GM19351 (cell line): ENCODE measurements around the gene TMEM250.
"Not testable (repeated sequence)": the region's sequence is repeated elsewhere in the genome, so short reads cannot be mapped to it uniquely, and the experiment has no call there.

Experiments
- ATAC-seq: cut with Tn5 transposase; IDR thresholded peaks from one replicate; pipeline ENCODE4 v1.9.1; 2021; ENCODE audit warnings: mild to moderate bottlenecking, moderate library complexity; ENCODE audit not compliant: unreplicated experiment

The TMEM250 gene

GRCh38 chr9:136118320-136119060 lies at the start of gene TMEM250:
Gene TMEM250 (minus strand): TSS chr9:136118875. CDS start chr9:136116900, 1,975 bp downstream.
- ATAC-seq, result peak; percentile 71

GRCh38 chr9:136163248-136163850 lies 44.7 kb upstream of the TMEM250 start:
- no peak for ATAC-seq

- ATAC-seq, result no peak
Measured at GRCh38 chr9:136160995-136161610, 42.4 kb upstream of the TMEM250 start.

- no peak for ATAC-seq
Measured at GRCh38 chr9:136160381-136160841, 41.7 kb upstream of the TMEM250 start.

GRCh38 chr9:136159851-136160250 lies 41.2 kb upstream of the TMEM250 start:
- ATAC-seq, result no peak

GRCh38 chr9:136157477-136158265 lies 39.0 kb upstream of the TMEM250 start:
- ATAC-seq, result no peak

GRCh38 chr9:136156209-136157120 lies 37.8 kb upstream of the TMEM250 start:
- ATAC-seq, result no peak

GRCh38 chr9:136155576-136155975 lies 36.9 kb upstream of the TMEM250 start:
- ATAC-seq, result no peak

- ATAC-seq, result no peak
Measured at GRCh38 chr9:136154943-136155342, 36.3 kb upstream of the TMEM250 start.

- no peak for ATAC-seq
Measured at GRCh38 chr9:136153381-136154065, 34.8 kb upstream of the TMEM250 start.

- no peak for ATAC-seq
Measured at GRCh38 chr9:136152931-136153330, 34.3 kb upstream of the TMEM250 start.

GRCh38 chr9:136152543-136152866 lies 33.8 kb upstream of the TMEM250 start:
- no peak for ATAC-seq

GRCh38 chr9:136151848-136152542 lies 33.3 kb upstream of the TMEM250 start:
- ATAC-seq, result no peak

- ATAC-seq, result no peak
Measured at GRCh38 chr9:136151214-136151804, 32.6 kb upstream of the TMEM250 start.

GRCh38 chr9:136150664-136151213 lies 32.1 kb upstream of the TMEM250 start:
- ATAC-seq, result not testable (repeated sequence)

- ATAC-seq, result no peak
Measured at GRCh38 chr9:136149853-136150252, 31.2 kb upstream of the TMEM250 start.

- ATAC-seq, result no peak
Measured at GRCh38 chr9:136149337-136149736, 30.7 kb upstream of the TMEM250 start.

- no peak for ATAC-seq
Measured at GRCh38 chr9:136148766-136149165, 30.1 kb upstream of the TMEM250 start.
